Left lung (tissue), 10 donors: Measurements from ENCODE around the gene EBP. TPM values are rescaled to one million over a fixed set of nuclear protein-coding genes. Genes with fewer than 3 reads are reported as not detected.

Source experiments
- ATAC-seq: fragments of 200-7000 bp; cut with Tn5 transposase; one replicate; pipeline ENCODE4 v1.9.1; 2020; ENCODE audit warnings: moderate library complexity
- DNase-seq, 4 donors: peaks; one replicate each; pipeline ENCODE4 v3.0.0-alpha.2; 2013 to 2020
- H3K27ac ChIP-seq, 2 donors: fragments of 200-600 bp; sonication (generic) in 1 of 2; one replicate each; pipeline versions ENCODE4 v1.5.0 to v1.8.0; 2020 to 2021
- H3K27me3 ChIP-seq, 2 donors: fragments of 200-600 bp; sonication (generic) in 1 of 2; one replicate each; pipeline versions ENCODE4 v1.5.0 to v1.8.0; 2020 to 2021
- H3K36me3 ChIP-seq, 2 donors: fragments of 200-600 bp; sonication (generic) in 1 of 2; one replicate each; pipeline versions ENCODE4 v1.5.0 to v1.8.0; 2020 to 2021
- H3K4me1 ChIP-seq, 2 donors: fragments of 200-600 bp; one replicate each; pipeline ENCODE4 v1.8.0; 2021
- H3K4me3 ChIP-seq, 2 donors: fragments of 200-600 bp; sonication (generic) in 1 of 2; one replicate each; pipeline versions ENCODE4 v1.5.0 to v1.8.0; 2020 to 2021; ENCODE audit warnings: mild to moderate bottlenecking in 1 of 2
- H3K9me3 ChIP-seq, 2 donors: fragments of 200-600 bp; sonication (generic) in 1 of 2; one replicate each; pipeline versions ENCODE4 v1.5.0 to v1.8.0; 2020 to 2021
- intact Hi-C, 2 donors: fragments of 100-400 bp; cut with DNase I; formaldehyde crosslinking; loops; one replicate each; pipeline versions ENCODE4 v1.11.2 to v1.14.2; 2022
- polyA plus RNA-seq, 6 donors: library from polyadenylated mRNA; unstranded; fragments of 120-200 nt; gene quantifications; one replicate each; pipeline ENCODE4 v1.2.1, GENCODE V29; 2013; ENCODE audit not compliant: insufficient read length in 6 of 6
- total RNA-seq, 2 donors: library from RNA; stranded (reverse); fragmentation: NEBNext Ultra II Directional; extraction: Animal tissue kit (Norgen Biotek cat#: 25700); gene quantifications; one replicate each; pipeline ENCODE4 v1.2.1, GENCODE V29; 2021
- TF ChIP-seq, protein P1 (sequence below), 2 donors: fragments of 200-600 bp; sonication (generic) in 1 of 2; IDR thresholded peaks; one replicate each; pipeline versions ENCODE4 v1.5.0 to v1.8.0; 2021; ENCODE audit warnings: antibody characterized with exemption in 2 of 2
- donor health status: DM: no; HTN: yes; CAD: no.
- donor health status: DM: no; HTN: no; CAD: no.

The EBP gene
- total and polyA plus RNA-seq, 8 donors: 32.6 to 200 (median 35.1) TPM

DNA sequence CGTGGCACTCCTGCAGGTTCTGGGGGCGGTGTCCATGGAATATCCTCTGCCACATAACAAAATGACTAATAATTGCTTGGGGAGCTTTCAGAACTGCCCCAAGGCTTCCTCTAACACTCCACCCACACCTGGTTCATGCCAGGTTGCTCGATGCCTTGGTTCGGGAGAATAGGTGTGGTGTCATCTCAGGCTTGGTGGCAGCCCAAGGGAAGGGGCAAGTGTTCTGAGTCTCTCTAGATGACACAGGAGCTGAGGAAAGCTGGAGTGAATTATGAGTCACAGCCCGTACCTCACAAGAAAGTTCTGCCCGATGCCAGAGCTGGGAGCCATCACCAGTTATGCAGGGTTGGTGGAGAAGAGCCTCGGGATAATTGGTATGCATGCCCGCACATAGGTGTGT is 30.9 kb upstream of the EBP start:
- H3K4me1 ChIP-seq: no peaks in the 10 kb centered on the region
- DNase-seq (no peak), ATAC-seq (no peak)
- H3K36me3 ChIP-seq: peaks cover 0 to 5% of the 10 kb centered on the region in 2 donors
- no peak overlapping the region for H3K27ac ChIP-seq
- no peaks in the 10 kb centered on the region for H3K9me3 ChIP-seq
- H3K27me3 ChIP-seq: no peaks in the 10 kb centered on the region
- TF ChIP-seq, protein P1, sequence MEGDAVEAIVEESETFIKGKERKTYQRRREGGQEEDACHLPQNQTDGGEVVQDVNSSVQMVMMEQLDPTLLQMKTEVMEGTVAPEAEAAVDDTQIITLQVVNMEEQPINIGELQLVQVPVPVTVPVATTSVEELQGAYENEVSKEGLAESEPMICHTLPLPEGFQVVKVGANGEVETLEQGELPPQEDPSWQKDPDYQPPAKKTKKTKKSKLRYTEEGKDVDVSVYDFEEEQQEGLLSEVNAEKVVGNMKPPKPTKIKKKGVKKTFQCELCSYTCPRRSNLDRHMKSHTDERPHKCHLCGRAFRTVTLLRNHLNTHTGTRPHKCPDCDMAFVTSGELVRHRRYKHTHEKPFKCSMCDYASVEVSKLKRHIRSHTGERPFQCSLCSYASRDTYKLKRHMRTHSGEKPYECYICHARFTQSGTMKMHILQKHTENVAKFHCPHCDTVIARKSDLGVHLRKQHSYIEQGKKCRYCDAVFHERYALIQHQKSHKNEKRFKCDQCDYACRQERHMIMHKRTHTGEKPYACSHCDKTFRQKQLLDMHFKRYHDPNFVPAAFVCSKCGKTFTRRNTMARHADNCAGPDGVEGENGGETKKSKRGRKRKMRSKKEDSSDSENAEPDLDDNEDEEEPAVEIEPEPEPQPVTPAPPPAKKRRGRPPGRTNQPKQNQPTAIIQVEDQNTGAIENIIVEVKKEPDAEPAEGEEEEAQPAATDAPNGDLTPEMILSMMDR (IDR thresholded peaks at IDR 0.05): no peak
- no peak overlapping the region for H3K4me3 ChIP-seq
- intact Hi-C loops: no loop called here

DNA sequence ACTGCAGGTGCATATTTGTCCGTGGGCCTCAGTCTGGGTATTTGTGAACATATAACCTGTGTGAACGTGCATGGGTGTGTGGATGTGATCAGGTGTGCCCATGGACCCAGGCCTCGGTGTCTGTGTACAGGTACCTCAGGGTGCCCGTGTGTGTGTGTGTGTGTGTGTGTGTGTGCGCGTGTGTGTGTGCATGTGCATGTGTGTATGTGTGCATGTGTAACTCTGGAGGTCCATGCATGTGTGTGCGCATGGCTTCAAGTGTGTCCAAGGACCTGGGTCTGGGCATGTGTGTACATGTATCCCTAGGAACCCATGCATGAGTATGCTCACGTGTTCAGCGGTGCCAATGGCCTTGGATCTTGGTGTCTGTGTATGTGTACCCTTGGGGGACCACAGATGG is 29.8 kb upstream of the EBP start:
- TF ChIP-seq, protein P1 (IDR thresholded peaks at IDR 0.05): no peak
- no peaks in the 10 kb centered on the region for H3K27me3 ChIP-seq

DNA sequence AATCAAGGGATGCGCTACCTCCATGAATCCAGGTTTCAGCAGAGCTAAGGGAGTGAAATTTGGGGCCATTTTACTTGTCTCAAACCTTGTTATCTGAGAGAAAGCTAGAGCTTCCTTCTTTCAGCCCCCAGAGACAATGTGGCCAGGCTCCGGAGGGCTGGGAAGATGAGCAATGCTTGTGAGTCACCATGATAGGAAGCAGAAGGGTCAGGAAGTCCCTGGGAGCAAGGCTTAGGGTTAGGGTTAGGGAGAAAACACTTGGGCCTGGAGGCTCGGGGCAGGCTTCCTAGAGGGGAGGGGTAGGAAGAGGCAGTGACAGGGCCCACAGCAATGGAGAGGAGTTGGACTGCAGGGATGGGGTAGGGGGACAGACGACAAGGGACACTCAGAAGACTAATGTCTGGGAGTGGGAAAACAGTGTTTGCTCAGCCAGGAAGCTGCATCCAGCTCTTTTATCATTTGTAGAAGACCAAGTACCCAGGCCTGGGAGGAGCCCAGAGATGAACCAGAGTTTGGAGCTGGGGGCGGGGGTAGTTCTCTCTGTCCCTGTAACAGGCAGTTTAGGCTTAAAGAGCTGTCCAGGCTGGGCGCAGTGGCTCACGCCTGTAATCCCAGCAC is 29.2 kb upstream of the EBP start:
- intact Hi-C loops: no loop called here

More for the DNA sequence above, 29.8 kb upstream of the EBP start:
- DNase-seq (no peak), ATAC-seq (no peak)
- H3K4me1 ChIP-seq: no peaks in the 10 kb centered on the region
- intact Hi-C loops: no loop called here
- no peak overlapping the region for H3K4me3 ChIP-seq
- H3K9me3 ChIP-seq: no peaks in the 10 kb centered on the region
- no peaks in the 10 kb centered on the region for H3K36me3 ChIP-seq
- no peak overlapping the region for H3K27ac ChIP-seq

DNA sequence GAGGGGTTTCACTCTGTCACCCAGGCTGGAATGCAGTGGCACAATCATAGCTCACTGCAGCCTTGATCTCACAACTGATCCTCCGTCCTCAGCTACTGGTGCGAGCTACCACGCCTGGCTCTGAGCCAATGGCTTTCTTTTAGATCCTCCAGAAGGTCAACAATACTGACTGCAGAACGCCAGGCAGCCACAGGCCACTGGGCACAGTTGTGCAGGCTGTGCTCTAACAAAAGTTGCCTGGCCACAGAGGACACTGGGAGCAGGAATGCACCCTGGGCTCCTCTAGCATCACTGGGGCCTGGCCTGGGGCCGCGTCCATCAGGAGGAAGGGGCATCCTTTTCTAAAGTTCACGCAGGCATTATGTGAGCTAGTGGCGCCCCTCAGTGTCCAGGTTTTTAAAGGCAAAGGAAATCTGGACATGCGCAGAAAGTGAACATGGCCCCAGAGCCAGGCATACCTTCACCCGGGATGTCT is 27.7 kb upstream of the EBP start:
- no peaks in the 10 kb centered on the region for H3K9me3 ChIP-seq
- ATAC-seq (peak; percentile 56), DNase-seq (peak in 1 of 4 donors; percentile 21)
- TF ChIP-seq, protein P1 (IDR thresholded peaks at IDR 0.05): peak in 1 of 2 donors; percentile 11
- H3K27ac ChIP-seq: no peak overlapping the region
- H3K4me3 ChIP-seq: no peak overlapping the region
- no peaks in the 10 kb centered on the region for H3K4me1 ChIP-seq
- no peaks in the 10 kb centered on the region for H3K36me3 ChIP-seq
- intact Hi-C loops: no loop called here
- no peaks in the 10 kb centered on the region for H3K27me3 ChIP-seq

More for the DNA sequence above, 29.2 kb upstream of the EBP start:
- DNase-seq: no peak
- no peaks in the 10 kb centered on the region for H3K9me3 ChIP-seq
- no peaks in the 10 kb centered on the region for H3K27me3 ChIP-seq
- no peak overlapping the region for H3K4me3 ChIP-seq
- no peaks in the 10 kb centered on the region for H3K36me3 ChIP-seq
- H3K4me1 ChIP-seq: no peaks in the 10 kb centered on the region
- TF ChIP-seq, protein P1 (IDR thresholded peaks at IDR 0.05): no peak
- no peak overlapping the region for H3K27ac ChIP-seq
- ATAC-seq: peak; percentile 32

DNA sequence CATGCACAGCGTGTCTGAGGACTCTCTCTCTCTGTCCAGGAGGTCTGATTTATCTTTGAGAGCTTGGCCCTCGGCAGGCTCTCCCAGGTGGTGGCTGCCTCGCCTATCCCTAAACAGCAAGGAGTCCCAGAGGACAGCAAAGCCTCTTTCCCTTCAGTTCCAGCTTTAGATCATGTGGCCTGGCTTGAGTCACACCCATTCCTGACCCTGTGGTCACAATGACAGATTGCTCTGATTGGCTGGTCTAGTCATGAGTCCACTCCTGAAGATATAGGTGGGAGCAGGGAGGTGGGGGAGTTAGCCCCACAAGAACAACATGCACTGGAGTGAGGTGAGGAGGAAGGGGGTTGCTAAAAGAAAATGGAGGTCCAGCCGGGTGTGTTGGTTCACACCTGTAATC is 24.9 kb upstream of the EBP start:
- TF ChIP-seq, protein P1 (IDR thresholded peaks at IDR 0.05): no peak
- intact Hi-C loops: no loop called here
- H3K27me3 ChIP-seq: no peaks in the 10 kb centered on the region
- no peaks in the 10 kb centered on the region for H3K9me3 ChIP-seq
- no peak overlapping the region for H3K4me3 ChIP-seq
- H3K27ac ChIP-seq: no peak overlapping the region
- DNase-seq (no peak), ATAC-seq (no peak)
- no peaks in the 10 kb centered on the region for H3K4me1 ChIP-seq
- no peaks in the 10 kb centered on the region for H3K36me3 ChIP-seq
